GM21528 (cell line): ENCODE results near the gene IFRD2.
"Not testable (repeated sequence)": the region's sequence is repeated elsewhere in the genome, so short reads cannot be mapped to it uniquely, and the experiment has no call there.

Experiments
- ATAC-seq: cut with Tn5 transposase; IDR thresholded peaks from one replicate; pipeline ENCODE4 v1.9.1; 2021; ENCODE audit warnings: mild to moderate bottlenecking, moderate library complexity; ENCODE audit not compliant: unreplicated experiment, low FRiP score

Gene IFRD2

GRCh38 chr3:50324351-50325112, 32.3 kb upstream of the IFRD2 start:
- no peak for ATAC-seq

GRCh38 chr3:50323614-50324199, 31.5 kb upstream of the IFRD2 start:
- ATAC-seq = no peak

- no peak for ATAC-seq
These were observed 30.9 kb upstream of the IFRD2 start for GRCh38 chr3:50323092-50323600.

GRCh38 chr3:50322386-50323091, 30.3 kb upstream of the IFRD2 start, which contains the start of gene HYAL2:
Gene HYAL2 (minus strand): TSS chr3:50322745. CDS start chr3:50320489, 2,256 bp downstream.
- ATAC-seq = no peak

GRCh38 chr3:50322115-50322385, 29.8 kb upstream of the IFRD2 start:
- ATAC-seq = no peak

- peak; percentile 74 for ATAC-seq
These were observed 29.3 kb upstream of the IFRD2 start for GRCh38 chr3:50321336-50322114.

GRCh38 chr3:50320853-50321335, 28.7 kb upstream of the IFRD2 start:
- peak; percentile 41 for ATAC-seq

GRCh38 chr3:50319894-50320625, 27.8 kb upstream of the IFRD2 start:
- ATAC-seq = no peak

GRCh38 chr3:50319181-50319893, 27.1 kb upstream of the IFRD2 start:
- ATAC-seq = no peak

- ATAC-seq = no peak
These were observed 26.4 kb upstream of the IFRD2 start for GRCh38 chr3:50318615-50319014.

- ATAC-seq = no peak
These were observed 25.9 kb upstream of the IFRD2 start for GRCh38 chr3:50318163-50318562.

GRCh38 chr3:50317300-50317699, 25.1 kb upstream of the IFRD2 start:
- no peak for ATAC-seq

- no peak for ATAC-seq
These were observed 24.5 kb upstream of the IFRD2 start for GRCh38 chr3:50316657-50317242.

GRCh38 chr3:50314816-50315215, 22.6 kb upstream of the IFRD2 start:
- no peak for ATAC-seq

- ATAC-seq = no peak
These were observed 22.1 kb upstream of the IFRD2 start for GRCh38 chr3:50314342-50314741.

GRCh38 chr3:50312041-50312440, 19.8 kb upstream of the IFRD2 start:
- not testable (repeated sequence) for ATAC-seq

GRCh38 chr3:50304601-50305000, 12.4 kb upstream of the IFRD2 start:
- no peak for ATAC-seq

GRCh38 chr3:50303013-50303815, 11.0 kb upstream of the IFRD2 start, which contains the start of gene HYAL1:
Gene HYAL1 (minus strand): TSS chr3:50303574. CDS start chr3:50302956, 618 bp downstream.
- no peak for ATAC-seq
